HG02852 (cell line): ENCODE data around the gene REEP1.

Experiments
- ATAC-seq: cut with Tn5 transposase; IDR thresholded peaks from one replicate; pipeline ENCODE4 v1.9.1; 2021; ENCODE audit warnings: mild to moderate bottlenecking, moderate library complexity; ENCODE audit not compliant: unreplicated experiment

REEP1 gene

GRCh38 chr2:86308356-86308755, 29.1 kb downstream of the REEP1 start:
- no peak for ATAC-seq

- ATAC-seq: no peak
These were observed 30.0 kb downstream of the REEP1 start for GRCh38 chr2:86307431-86307830.

GRCh38 chr2:86305915-86306254, 31.5 kb downstream of the REEP1 start:
- ATAC-seq: no peak

DNA sequence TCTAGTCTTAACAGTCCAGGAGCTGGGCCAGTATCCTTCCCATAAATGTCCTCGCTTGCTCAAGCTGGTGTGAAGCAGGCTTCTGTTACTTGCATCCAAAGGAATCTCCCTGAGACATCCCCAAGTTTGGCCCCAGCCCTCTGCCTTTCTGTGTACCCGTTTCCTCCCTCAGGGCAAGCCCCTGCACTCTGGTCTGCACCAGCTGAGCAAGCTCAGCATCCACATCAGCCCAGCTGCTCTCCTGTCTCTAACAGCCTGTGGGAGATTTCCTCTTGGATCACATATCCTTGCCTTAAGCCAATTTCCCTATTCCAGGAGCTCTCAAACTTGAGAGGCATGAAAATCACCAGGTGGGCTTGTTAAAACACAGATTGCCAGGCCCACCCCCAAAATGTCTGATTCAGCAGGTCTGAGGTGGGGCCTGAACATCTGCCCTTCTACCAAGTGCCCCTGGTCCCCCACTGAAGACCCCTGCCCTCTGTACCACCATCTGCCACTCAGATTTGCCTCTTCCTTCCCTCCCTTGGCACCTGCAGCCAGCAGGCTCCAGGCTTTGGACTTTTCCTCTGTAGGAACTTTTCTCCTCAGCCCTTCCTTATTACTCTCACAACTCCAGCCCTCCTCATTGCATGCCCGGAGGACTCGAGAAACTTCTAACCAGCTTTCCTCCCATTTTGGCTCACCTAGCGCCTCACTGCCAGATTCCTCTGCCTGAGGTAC, 32.1 kb downstream of the REEP1 start:
- ATAC-seq: no peak

DNA sequence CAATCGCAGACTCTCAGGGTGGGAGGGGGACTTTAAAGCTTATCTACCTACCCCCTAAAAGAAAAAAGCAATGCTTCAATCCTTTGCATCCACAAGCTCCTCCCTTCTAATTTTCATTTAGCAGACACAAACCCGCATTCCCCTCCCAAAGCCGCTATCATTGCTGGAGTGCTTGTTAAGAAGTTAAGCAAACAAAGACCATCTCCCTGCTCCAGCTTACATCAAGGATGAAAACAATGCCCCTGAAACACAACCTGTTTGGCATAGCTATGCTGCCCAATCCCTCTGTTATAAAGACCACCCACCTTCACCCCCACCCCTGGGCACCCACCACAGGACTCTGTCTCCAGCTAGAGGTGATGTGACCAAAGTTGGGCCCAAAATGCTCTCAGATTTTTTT, 33.0 kb downstream of the REEP1 start:
- ATAC-seq: no peak

DNA sequence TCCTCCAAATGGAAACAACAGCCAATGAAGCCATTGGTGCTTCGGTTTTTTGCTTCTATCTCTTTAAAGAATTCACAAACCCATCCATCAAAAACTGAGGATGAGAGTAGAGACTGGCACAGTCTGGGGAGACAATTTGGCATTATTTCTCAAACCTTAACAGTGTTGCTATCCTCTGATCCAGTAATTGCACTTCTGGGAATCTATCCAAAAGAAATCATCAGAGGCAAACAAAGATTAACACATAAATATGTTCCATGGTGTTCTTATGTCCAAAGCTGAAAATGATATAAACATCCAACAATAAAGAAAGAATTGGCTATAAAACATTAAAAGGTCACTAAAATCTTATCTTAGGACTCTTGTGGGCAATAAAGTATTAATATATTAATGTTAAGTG, 35.1 kb downstream of the REEP1 start:
- ATAC-seq: no peak

GRCh38 chr2:86301711-86302202, 35.7 kb downstream of the REEP1 start:
- ATAC-seq: no peak

DNA sequence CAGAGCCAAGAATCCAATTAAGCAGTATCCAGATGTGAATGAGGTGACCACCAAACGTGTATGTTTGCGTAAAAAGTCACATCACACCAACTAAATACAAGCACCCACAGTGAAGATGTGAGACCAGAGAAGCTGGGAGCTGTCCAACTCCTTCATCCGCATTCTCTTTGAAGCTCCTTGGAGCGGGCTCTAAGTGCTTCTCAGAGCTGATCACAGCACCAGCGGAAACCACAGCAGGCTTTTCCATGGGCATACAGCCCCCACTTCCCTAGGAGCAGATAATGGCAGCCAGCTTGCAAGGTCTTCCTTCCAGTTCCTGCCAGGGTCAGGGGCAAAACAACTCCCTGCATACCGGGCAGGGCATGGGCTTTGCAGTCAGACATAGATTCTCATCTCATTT, 36.4 kb downstream of the REEP1 start:
- ATAC-seq: no peak

DNA sequence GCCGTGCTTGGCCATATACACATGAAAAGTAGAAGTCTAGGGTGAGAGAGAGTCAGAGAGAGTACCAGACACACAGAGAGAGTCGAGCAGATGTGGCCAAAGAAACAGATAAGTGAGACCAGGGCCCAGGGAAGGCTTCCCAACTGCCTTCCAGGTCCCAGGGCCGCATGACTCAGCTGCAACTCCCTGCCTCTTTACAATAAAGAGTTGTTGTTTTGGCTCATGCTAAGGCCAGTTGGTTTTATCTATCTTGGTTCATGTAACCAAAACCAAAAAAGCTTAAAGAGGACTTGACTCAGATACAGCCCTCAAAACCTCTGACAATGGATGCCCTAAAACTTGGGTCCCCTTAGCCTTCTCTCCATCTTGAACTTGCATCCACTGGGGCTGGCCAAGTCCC, 36.9 kb downstream of the REEP1 start:
- ATAC-seq: no peak

DNA sequence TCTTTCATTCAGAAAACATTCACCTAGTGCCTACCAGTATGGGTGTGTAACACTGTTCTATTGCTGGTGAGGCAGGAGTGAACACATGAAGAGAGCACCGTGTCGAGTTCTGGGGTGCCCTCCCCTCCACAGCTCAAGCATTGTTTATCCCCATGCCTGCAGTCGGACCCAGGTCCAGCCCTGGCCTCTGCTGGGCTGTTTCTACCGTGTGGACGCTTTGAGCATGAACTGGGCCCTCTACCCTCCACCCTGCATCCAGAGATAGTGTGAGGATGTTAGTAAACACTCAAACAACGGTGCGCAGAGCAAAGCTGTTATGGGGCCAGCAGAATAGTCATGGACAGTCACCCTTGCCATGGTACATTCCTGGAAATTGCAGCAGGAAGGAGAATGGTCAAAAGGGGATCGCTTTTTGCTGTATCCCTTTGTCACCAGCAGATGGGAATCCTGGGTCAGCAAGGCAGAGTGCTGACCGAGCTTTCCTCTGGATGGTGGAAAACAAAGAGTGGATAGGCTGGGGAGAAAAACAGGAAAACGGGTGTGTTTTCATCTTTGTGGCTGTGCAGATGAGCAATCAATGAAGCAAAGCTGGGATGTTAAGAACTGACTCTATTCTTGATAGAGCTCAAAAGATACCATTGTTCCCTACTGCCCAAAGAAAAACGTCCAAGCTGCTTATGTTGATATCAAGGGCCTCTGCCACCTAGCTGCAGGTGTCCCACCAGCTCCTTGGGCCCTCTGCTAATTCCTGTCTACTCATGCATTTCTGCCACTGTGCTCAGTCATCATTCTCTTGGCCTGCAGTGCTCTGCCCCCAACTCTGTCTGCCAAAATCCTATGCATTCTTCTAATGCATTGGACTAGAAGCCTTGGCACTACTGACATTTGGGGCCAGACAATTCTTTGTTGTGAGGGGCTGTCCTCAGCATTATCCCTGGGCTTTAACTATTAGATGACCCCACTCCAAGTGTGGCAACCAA, 38.7 kb downstream of the REEP1 start:
- no peak for ATAC-seq

DNA sequence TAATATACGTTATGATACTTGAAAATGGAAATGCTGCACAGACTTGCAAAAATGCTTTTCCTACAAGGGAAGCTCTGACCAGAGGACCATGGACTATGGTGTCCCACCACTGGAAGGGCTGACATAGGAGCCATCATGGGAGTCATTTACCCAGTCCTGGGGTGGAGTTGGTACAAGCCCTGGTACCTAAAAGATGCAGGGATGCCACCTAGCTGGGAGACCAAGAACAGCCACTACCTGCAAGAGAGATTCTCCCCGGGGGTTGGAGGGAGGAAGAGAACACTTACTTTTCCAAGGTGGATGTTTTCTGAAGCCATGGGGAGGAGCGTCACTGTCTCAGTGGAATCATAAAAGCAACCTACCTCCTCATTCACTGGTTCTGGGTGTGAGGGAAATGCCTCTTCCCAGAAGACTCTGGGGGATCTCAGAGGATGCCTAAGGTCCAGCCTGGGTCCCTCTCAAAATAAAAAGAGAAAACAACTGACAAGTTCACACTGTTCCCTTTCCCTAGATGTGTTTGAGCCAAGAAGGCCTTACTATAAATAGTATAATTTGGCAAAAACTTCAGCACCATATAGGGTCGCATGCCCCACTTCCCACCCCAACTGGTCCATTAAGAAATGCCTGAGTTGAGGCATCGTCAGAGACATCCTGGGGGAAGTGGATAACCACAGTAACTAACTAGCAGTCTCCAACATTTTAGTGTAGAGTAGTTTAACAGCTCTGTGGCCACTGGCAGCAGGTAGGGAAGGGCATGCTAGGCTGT, 39.9 kb downstream of the REEP1 start:
- ATAC-seq: no peak

DNA sequence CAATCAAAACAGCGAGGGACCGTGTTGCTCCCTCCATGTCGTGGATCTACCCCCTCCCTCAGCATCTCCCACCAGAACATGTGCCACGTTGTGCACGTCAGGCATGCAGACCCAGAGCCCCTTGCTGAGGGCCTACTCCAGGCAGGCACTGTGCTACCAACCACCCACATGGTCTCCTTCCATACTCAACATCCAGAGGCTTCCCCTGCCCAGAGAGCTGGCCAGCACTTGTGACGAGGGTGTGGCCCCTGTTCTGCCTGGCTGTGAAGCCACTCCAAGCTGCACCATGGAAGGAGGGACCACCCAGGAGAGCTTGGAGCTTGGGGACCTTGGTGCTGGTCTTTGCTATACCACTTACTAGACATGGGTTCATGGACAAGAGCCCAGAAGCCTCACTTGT, 40.5 kb downstream of the REEP1 start:
- ATAC-seq: no peak

- ATAC-seq: no peak
These were observed 42.4 kb downstream of the REEP1 start for GRCh38 chr2:86295066-86295465.

DNA sequence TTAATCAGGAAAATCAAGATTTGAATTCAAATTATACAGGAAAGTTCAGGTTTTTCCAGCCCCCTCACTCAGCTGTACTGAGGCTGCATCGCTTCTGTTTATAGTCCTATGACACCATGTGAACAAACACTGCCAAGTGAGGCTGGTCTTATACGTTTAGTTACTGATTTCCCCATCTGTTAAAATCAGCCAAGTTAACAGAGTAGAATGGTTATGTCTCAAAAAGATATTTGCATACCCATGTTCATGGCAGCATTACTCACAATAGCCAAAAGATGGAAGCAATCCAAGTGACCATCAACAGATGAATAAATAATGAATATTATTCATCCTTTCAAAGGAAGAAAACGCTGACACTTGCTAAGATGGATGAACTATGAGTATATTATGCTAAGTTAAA, 43.8 kb downstream of the REEP1 start:
- ATAC-seq: no peak

- ATAC-seq: no peak
These were observed 44.6 kb downstream of the REEP1 start for GRCh38 chr2:86292571-86293515.

DNA sequence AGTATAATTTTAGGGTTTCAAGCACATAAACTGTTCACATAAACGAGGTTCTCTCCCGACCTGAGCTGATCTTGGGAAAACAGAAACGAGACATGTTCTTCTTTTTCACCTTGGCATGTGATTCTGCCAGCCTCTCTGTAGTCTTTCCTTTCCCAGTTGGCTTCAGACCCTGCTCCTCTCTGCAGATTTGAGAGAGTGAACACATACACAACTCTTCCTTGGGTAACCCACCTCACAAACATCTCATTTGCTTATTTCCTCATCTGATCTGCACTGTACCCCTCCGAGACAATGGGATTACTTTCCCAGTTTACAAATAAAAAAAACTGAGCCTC, 46.1 kb downstream of the REEP1 start:
- no peak for ATAC-seq

GRCh38 chr2:86290596-86291327, 46.7 kb downstream of the REEP1 start:
- ATAC-seq: no peak

DNA sequence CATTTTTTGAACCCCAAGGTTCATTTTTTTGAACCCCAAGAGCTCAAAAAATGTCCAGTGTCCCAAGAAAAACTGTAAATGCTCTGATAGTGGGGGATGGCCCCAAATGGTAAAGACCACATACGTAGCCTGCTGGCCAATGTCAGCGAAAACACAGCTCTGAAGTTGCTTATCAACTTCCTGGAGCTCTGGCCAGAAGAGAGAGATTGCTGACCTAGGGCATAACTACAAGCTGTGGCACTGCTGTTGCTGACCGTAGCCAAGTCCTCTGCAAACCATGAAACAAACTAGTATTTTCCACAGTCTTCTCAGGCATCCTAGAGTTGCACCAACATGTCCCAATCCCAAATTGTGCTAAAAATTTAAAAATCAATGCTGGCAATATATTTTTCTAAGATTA, 50.9 kb downstream of the REEP1 start:
- no peak for ATAC-seq

GRCh38 chr2:86285981-86286380, 51.4 kb downstream of the REEP1 start:
- ATAC-seq: no peak

DNA sequence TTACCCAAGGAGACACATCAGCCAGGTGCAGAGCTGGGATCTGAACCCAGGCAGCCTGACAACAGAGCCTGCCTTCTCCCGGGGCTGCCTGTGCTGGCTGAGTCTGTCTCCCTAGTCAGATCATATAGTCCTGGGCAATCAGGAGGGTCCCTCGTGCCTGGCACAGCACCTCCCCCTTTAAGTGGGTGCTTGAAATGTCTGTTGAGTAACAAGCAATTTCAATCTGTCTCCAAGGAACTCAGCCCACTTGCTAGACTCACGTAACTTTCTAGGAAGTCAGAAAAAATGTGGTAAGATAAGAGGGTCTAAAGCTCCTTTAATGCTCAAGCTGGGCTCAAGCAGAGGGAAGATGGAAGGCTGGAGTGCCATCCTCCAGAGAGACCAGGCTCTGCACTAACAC, 51.9 kb downstream of the REEP1 start:
- no peak for ATAC-seq
